GM18951 (cell line): ENCODE data around the gene CELF4.

Experiments used
- POLR2A ChIP-seq: IDR thresholded peaks from 4 replicates; pipeline ENCODE4 v1.6.1; 2011; ENCODE audit warnings: mild to moderate bottlenecking; ENCODE audit not compliant: insufficient read length, insufficient read depth; ENCODE audit errors: extremely low read depth
- in situ Hi-C: fragments of 300-500 bp; cut with MboI; formaldehyde crosslinking; loops from one replicate; pipeline ENCODE4 v1.12.0; 2022; ENCODE audit warnings: low sequenced_read_pairs, mixed read lengths, inconsistent platforms; ENCODE audit not compliant: unreplicated experiment

Gene CELF4

DNA sequence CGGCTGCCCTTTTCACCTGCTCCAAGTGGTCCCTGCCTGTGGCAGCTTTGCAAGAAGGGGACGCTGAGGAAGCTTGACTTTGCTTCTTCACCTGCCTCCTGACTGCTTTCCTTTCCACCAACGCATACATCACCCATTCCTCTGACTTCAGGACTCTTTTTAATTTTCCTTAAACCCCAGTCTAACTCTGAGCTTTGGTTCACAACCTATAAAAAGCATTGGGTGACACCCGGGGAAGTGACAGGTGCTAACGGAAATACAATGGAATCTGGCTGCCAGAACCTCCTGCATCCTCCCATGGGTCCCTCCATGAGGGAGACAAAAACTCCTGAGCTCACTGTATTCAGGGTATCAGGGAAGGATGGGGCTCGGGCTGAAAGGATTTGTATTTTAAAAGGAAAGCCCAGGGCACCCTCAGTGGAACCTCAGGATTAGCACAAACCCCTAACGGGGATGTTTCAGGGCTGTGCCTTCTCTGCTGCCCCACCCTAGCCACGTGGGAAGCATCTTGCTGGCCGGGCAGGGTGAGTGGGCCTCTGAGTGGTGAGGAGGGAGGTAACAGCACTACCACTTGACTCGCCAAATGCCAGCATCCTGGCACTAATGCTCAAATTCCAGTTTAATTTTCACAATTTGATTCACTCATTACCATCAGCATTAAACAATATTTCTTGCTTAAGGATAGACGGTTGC lies 284.8 kb downstream of the CELF4 start:
- TF ChIP-seq POLR2A, result no peak
- in situ Hi-C loops, result no loop called here

- TF ChIP-seq POLR2A, result no peak
- in situ Hi-C loops, result no loop called here
Measured at GRCh38 chr18:37277804-37278203, 287.8 kb downstream of the CELF4 start.

DNA sequence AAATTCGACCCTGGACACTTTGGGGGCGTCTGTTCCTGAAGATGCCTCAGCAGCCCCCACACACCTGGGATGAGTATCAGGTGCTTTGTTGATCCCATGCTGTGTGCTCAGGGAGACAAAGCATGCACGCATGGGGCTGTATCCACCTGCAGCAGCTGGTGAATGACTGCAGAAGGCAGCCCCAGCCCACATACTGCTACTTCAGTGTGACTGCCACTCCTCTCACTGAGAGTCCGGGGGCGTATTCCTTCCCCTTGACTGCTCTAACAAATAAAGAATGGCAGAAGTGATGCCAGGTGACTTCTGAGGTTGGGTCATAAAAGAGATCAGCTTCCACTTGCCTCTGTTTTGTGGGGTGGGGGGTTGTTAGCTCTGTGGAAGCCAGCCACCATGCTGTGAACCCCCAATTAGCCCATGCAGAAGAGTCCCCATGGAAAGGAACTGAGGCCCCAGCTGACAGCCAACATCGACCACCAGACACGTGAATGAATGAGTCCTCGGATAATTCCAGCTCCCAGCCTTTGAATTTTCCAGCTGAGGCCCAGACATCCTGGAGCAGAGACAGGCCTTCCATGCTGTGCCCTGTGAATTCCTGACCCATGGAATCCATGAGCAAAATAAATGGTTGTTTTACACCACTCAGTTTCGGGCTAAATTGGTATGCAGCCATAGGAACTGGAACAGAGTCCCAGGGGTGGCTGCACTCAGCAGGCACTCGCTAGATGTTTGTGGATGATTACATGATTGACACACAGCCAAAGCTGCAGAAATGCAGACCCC lies 289.3 kb downstream of the CELF4 start:
- in situ Hi-C loops, result no loop called here
- no peak for TF ChIP-seq POLR2A

DNA sequence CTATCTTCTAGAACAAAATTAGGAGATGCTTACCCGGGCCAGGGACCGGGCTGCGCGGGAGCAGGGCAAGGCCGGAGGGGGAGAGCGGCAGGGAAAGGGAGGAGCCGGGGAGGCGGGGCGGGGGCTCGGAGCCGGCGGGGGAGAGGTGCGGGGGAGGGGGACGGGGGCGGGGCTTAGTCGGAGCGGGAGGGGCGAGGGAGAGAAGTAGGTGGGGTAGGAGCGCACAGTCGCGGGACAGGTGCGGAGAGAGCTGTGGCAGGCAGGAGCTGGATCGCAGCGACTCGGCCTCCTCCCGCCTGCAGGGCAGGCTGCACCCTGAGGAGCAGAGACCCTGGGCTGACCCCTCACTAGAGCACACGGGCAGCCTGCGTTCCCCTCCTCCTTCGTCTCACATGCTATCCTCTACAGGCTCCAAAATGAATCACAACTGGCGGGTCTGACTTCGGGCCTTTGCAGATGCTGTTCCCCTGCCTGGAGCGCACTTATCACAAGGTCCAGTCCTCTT lies 290.3 kb downstream of the CELF4 start:
- TF ChIP-seq POLR2A, result no peak
- in situ Hi-C loops, result no loop called here

DNA sequence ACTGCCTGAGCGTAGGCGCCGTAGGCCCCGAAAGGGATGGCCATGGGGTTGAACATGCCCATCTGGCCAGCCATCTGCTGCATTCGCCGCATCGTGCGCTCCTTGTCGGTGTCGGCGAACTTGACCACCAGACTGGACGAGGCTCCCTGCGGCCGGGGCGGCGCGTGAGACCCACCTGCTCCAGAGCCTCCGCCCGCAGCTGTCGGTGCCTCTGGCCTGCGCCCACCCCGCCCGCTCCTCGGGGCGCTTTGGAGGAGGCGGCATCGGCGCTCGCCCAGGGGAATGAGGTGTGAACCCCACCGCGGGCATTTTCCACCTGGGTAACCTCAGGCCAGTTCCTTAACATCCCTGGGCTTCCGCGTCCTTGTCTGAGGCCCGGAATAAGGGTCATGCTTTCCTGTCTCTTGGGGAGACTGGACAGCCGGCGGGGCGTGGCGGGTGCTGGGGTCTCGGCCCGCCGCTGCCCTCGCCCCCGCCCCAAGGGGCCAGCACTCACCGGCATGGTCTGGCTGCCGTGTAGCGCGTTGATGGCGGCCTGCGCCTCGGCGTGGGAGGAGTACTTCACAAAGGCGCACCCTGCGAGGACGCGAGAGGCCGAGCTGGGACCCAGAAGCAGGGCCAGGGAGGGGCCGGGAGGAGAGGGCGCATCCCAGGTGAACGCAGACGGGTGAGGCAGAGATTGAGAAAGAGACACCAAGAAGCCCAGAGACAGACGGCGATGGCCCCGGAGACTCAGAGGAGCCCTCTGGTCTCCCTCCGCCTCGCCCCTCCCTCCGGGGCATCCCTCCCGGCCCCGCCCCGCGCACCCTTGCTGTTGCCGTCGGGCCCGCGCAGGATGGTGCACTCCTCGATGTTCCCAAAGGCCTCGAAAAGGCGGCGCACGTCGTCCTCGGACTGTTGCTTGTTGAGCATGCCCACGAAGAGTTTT lies 291.0 kb downstream of the CELF4 start:
- in situ Hi-C loops, result no loop called here
- no peak for TF ChIP-seq POLR2A

DNA sequence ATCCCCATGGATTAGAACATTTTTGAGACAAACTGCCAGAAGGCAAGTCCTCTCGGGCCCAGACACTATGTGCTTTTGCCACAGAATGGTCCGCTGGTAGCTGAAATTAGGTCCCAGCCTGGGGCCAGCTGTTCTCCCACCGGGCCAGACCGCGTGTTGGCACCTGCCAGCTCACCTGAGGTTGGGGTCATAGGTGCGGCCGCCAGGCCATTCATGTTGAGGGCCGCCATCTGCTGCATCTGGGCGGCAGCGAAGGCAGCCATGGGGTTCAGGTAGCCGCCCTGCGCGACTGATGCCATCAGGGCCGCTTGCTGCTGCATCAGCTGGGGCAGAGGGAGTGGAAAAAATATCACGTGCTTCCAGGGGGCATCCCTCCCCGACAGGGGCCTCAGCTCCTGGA lies 292.8 kb downstream of the CELF4 start:
- TF ChIP-seq POLR2A, result no peak
- in situ Hi-C loops, result no loop called here

GRCh38 chr18:37272226-37272625 lies 293.4 kb downstream of the CELF4 start:
- no peak for TF ChIP-seq POLR2A
- in situ Hi-C loops, result no loop called here

DNA sequence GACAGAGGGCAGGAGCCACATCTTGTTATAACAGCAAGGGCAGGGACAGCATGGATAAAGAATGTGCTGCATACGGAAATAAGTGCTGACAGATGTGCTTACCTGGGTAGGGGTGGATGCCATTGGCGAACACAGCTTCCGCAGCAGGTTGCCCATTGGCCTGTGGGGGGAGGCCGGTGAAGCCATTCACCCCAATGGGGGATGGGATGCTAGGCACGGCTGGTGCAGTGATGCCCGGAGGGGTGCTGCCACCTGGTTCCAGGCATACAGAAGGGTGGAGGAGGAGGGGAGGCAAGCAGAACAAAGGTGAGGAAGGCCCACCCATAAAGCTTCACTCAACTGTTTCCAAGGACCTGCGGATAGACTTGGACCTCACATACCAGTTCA lies 294.9 kb downstream of the CELF4 start:
- in situ Hi-C loops, result no loop called here
- no peak for TF ChIP-seq POLR2A

GRCh38 chr18:37270038-37270665 lies 295.4 kb downstream of the CELF4 start:
- in situ Hi-C loops, result no loop called here
- TF ChIP-seq POLR2A, result no peak

DNA sequence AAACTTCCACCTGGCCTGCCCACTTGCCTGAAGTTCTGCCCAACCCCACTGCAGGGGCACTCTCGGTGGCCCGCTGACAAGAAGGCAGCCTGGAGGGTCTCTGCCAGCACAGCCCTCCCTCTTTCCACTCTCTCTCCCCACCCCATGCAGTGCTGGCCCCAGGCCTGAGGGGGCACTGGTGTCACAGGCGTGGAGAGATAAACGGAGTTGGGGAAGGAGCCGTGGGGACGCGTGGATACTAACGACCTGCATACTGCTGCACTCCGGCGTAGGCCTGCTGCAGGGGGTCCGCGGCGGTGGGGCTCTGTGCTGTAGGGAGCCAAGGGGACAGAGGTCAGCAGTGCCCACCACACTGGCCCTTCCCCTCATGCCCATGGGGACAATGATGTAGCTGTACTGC lies 299.3 kb downstream of the CELF4 start:
- TF ChIP-seq POLR2A, result no peak
- in situ Hi-C loops, result no loop called here

GRCh38 chr18:37265382-37265781 lies 300.2 kb downstream of the CELF4 start:
- no peak for TF ChIP-seq POLR2A

DNA sequence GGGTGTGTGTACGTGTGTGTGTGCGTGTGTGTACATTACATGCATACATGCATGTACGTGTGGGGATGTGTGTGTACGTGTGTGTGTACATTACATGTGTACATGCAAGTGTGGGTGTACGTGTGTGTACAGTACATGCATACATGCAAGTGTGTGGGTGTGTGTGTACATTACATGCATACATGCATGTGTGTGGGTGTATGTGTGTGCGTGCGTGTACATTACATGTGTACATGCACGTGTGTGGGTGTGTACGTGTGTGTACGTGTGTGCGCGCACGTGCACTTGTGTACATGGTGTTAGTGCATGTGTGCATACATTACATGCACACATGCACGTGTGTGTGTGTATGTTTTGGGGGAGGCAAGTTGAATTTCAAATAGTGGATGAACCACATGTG lies 300.6 kb downstream of the CELF4 start:
- no peak for TF ChIP-seq POLR2A
- in situ Hi-C loops, result no loop called here

More at GRCh38 chr18:37265382-37265781, 300.2 kb downstream of the CELF4 start:
- in situ Hi-C loops, result no loop called here

DNA sequence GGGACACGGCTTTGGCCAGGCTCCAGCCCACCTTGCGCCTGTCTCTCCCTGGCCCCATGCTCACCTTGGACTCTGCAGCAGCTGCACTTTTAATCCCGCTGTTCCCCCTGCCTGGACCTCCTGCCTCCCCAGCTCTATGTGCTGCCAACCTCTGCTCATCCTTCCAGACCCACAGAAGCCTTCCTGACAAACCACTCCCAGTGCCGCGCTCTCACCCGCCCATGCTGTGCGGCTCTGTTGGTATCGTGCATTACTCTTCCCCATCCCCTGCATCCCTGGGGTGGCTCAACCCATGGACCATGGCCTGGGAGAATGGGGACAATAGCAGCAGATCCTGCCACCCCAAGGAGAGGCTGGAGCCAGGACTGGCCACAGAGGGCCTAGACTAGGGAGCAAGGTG lies 303.6 kb downstream of the CELF4 start:
- in situ Hi-C loops, result no loop called here

DNA sequence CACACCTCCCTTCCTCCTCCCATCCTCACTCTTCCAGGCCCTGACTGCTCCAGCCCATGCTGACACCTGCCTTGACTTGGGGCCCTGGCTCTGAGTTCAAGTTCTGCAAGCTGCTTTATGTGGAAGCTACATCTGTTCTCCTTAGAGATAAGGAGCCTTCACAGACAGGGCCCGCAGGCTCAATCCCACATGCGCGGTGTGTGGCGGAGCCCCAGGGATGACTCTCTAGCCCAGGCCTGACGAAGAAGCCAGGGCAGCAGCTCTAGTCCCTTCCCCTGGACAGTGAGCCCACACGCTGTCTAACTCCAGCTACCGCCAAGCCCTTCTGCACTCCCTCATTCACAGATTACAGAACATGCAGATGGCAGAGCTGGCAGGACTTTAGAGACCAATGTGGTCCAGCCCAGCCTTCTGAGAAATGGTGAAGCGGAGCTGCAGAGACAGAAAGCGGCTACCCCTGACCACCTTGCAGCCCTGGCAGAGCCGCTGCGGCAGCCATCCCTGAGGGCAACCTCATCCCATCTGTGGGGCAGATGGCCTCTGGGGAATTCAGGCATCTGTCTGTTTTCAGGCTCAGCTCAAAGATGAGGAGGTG lies 304.3 kb downstream of the CELF4 start:
- TF ChIP-seq POLR2A, result no peak

More for the DNA sequence above, 303.6 kb downstream of the CELF4 start:
- no peak for TF ChIP-seq POLR2A

More for the DNA sequence above, 304.3 kb downstream of the CELF4 start:
- in situ Hi-C loops, result no loop called here
